Measurements from ENCODE around the gene NEMP1.

NEMP1 gene

GRCh38 chr12:57106021-57106708 is 27.6 kb upstream of the NEMP1 start:
- DNase-seq (ENCODE audit: low read depth), result no peak

- DNase-seq (ENCODE audit: low read depth), result no peak
These were observed 26.6 kb upstream of the NEMP1 start for GRCh38 chr12:57105011-57105753.

GRCh38 chr12:57104292-57104910 is 25.8 kb upstream of the NEMP1 start:
- DNase-seq (ENCODE audit: low read depth), result no peak

GRCh38 chr12:57103856-57104255 is 25.3 kb upstream of the NEMP1 start:
- DNase-seq (ENCODE audit: low read depth), result no peak

- no peak for DNase-seq (ENCODE audit: low read depth)
These were observed 23.5 kb upstream of the NEMP1 start for GRCh38 chr12:57101892-57102695.

- DNase-seq (ENCODE audit: low read depth), result no peak
These were observed 21.2 kb upstream of the NEMP1 start for GRCh38 chr12:57099766-57100165.

GRCh38 chr12:57099047-57099714 is 20.6 kb upstream of the NEMP1 start:
- DNase-seq (ENCODE audit: low read depth), result no peak

GRCh38 chr12:57098546-57098945 is 20.0 kb upstream of the NEMP1 start:
- DNase-seq (ENCODE audit: low read depth), result no peak

GRCh38 chr12:57097554-57097835 is 18.9 kb upstream of the NEMP1 start:
- DNase-seq (ENCODE audit: low read depth), result no peak

- no peak for DNase-seq (ENCODE audit: low read depth)
These were observed 18.4 kb upstream of the NEMP1 start for GRCh38 chr12:57096748-57097553.

GRCh38 chr12:57096099-57096572 is 17.5 kb upstream of the NEMP1 start:
- DNase-seq (ENCODE audit: low read depth), result no peak

- DNase-seq (ENCODE audit: low read depth), result no peak
These were observed 16.8 kb upstream of the NEMP1 start for GRCh38 chr12:57095440-57095839.

- no peak for DNase-seq (ENCODE audit: low read depth)
These were observed 15.9 kb upstream of the NEMP1 start for GRCh38 chr12:57094208-57095160.

- peak; percentile 71 for DNase-seq (ENCODE audit: low read depth)
These were observed 15.0 kb upstream of the NEMP1 start for GRCh38 chr12:57093415-57094207.

- DNase-seq (ENCODE audit: low read depth), result no peak
These were observed 14.4 kb upstream of the NEMP1 start for GRCh38 chr12:57092876-57093414.

GRCh38 chr12:57092529-57092862 is 13.9 kb upstream of the NEMP1 start:
- DNase-seq (ENCODE audit: low read depth), result no peak

- no peak for DNase-seq (ENCODE audit: low read depth)
These were observed 13.3 kb upstream of the NEMP1 start for GRCh38 chr12:57091638-57092528.

Measured in stimulated activated CD8-positive, alpha-beta memory T cell treated with anti-CD3 and anti-CD28 coated beads, Interleukin-12 subunit alpha, Interleukin-12 subunit beta, amount 100 ng/mL, for 4 hours (primary cell).